H1 (cell line): ENCODE results near the gene OLR1.

Source experiments
- CREB1 ChIP-seq: IDR thresholded peaks from 2 replicates; pipeline ENCODE4 v1.6.1; 2012; ENCODE audit warnings: inconsistent platforms
- EZH2 ChIP-seq: fragments of 200-600 bp; sonication (generic); IDR thresholded peaks from 2 replicates; pipeline ENCODE4 v1.7.1; 2012; ENCODE audit warnings: low read depth, mild to moderate bottlenecking, moderate library complexity, low read length, inconsistent platforms; ENCODE audit not compliant: severe bottlenecking
- KDM1A ChIP-seq: fragments of 200-600, 300-600 bp; sonication (generic); IDR thresholded peaks from 2 replicates; pipeline ENCODE4 v1.7.1; 2016; ENCODE audit warnings: mild to moderate bottlenecking, low read length, borderline replicate concordance
- TF ChIP-seq, protein P1 (sequence below), 3 experiments: IDR thresholded peaks; 1 replicate in 2 of 3; 2 replicates in 1 of 3; pipeline versions ENCODE4 v1.5.1 to v1.6.1; 2011; ENCODE audit warnings: low read length in 3 of 3, mild to moderate bottlenecking in 3 of 3, inconsistent platforms in 2 of 3, low read depth in 1 of 3, moderate library complexity in 1 of 3; ENCODE audit not compliant: insufficient read depth in 1 of 3; ENCODE audit errors: control extremely low read depth in 1 of 3

DNA sequence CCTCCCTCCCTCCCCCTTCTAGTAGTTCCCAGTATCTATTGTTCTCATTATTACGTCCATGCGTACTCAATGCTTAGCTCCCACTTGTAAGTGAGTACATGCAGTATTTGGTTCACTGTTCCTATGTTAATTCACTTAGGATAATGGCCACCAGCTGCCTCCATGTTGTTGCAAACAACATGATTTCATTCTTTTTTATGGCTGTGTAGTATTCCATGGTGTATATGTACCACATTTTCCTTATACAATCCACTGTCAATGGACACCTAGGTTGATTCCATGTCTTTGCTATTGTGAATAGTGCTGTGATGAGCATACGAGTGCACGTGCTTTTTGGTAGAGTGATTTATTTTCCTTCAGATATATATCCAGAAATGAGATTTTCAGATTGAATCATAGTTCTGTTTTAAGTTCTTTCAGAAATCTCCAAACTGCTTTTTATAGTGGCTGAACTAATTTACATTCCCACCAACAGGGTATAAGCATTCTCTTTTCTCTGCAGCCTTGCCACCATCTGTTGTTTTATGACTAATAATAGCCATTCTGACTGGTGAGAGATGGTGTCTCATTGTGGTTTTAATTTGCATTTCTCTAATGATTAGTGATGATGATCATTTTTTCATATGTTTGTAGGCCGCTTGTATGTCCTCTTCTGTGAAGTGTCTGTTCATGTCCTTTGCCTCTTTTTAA, 24.1 kb downstream of the OLR1 start:
- TF ChIP-seq, protein P1, sequence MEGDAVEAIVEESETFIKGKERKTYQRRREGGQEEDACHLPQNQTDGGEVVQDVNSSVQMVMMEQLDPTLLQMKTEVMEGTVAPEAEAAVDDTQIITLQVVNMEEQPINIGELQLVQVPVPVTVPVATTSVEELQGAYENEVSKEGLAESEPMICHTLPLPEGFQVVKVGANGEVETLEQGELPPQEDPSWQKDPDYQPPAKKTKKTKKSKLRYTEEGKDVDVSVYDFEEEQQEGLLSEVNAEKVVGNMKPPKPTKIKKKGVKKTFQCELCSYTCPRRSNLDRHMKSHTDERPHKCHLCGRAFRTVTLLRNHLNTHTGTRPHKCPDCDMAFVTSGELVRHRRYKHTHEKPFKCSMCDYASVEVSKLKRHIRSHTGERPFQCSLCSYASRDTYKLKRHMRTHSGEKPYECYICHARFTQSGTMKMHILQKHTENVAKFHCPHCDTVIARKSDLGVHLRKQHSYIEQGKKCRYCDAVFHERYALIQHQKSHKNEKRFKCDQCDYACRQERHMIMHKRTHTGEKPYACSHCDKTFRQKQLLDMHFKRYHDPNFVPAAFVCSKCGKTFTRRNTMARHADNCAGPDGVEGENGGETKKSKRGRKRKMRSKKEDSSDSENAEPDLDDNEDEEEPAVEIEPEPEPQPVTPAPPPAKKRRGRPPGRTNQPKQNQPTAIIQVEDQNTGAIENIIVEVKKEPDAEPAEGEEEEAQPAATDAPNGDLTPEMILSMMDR (IDR thresholded peaks at IDR 0.05; ENCODE audit: control extremely low read depth in 1 of 3, insufficient read depth in 1 of 3, low read depth in 1 of 3, low read length in 3 of 3), result no peak
- TF ChIP-seq EZH2 (no peak), KDM1A (0 out of 2 replicates have a peak, but pooled peaks have one; percentile 45), CREB1 (no peak)
